ENCODE data around the gene IQCH. TPM values are rescaled to one million over a fixed set of nuclear protein-coding genes. Genes with fewer than 3 reads are reported as not detected.

IQCH gene
- total RNA-seq, 4 donors from 2014 or later, result 0.27 to 4.6 (median 1.1) TPM; not detected in 1

GRCh38 chr15:67341539-67341938 lies 87.0 kb downstream of the IQCH start:
- Histone ChIP-seq H3K4me1 (no peaks in the 10 kb centered on the region), H3K9me3 (peaks cover 0 to 8% (median 0%) of the 10 kb centered on the region in 3 donors), H3K27ac (no peak overlapping the region), H3K27me3 (no peaks in the 10 kb centered on the region), H3K4me3 (no peak overlapping the region), H3K36me3 (no peaks in the 10 kb centered on the region)
- WGBS, 2 donors (ENCODE audit: low coverage in 1 of 2), result 86 to 100% methylated on average over 2 of the region's 2 CpGs
- ATAC-seq, result no peak
- TF ChIP-seq CTCF (IDR thresholded peaks at IDR 0.05) (no peak), POLR2A (IDR thresholded peaks at IDR 0.05) (no peak), POLR2AphosphoS5 (IDR thresholded peaks at IDR 0.05) (no peak), EP300 (IDR thresholded peaks at IDR 0.05) (no peak)

GRCh38 chr15:67343206-67343605 lies 88.6 kb downstream of the IQCH start:
- no peak overlapping the region for H3K4me3 ChIP-seq
- peaks cover 0 to 11% (median 0%) of the 10 kb centered on the region in 3 donors for H3K9me3 ChIP-seq
- no peaks in the 10 kb centered on the region for H3K36me3 ChIP-seq
- TF ChIP-seq EP300 (IDR thresholded peaks at IDR 0.05), result no peak
- no peak for TF ChIP-seq POLR2A (IDR thresholded peaks at IDR 0.05)
- TF ChIP-seq CTCF (IDR thresholded peaks at IDR 0.05), result no peak
- TF ChIP-seq POLR2AphosphoS5 (IDR thresholded peaks at IDR 0.05), result no peak
- no peaks in the 10 kb centered on the region for H3K4me1 ChIP-seq
- no peak overlapping the region for H3K27ac ChIP-seq
- ATAC-seq, result no peak
- H3K27me3 ChIP-seq, result no peaks in the 10 kb centered on the region

GRCh38 chr15:67349634-67350033 lies 95.0 kb downstream of the IQCH start:
- no peak for ATAC-seq
- TF ChIP-seq POLR2A (IDR thresholded peaks at IDR 0.05), result no peak
- TF ChIP-seq EP300 (IDR thresholded peaks at IDR 0.05), result no peak
- no peak for TF ChIP-seq POLR2AphosphoS5 (IDR thresholded peaks at IDR 0.05)
- TF ChIP-seq CTCF (IDR thresholded peaks at IDR 0.05), result no peak
- Histone ChIP-seq H3K4me1 (no peaks in the 10 kb centered on the region), H3K36me3 (no peaks in the 10 kb centered on the region), H3K9me3 (peaks cover 0 to 23% (median 0%) of the 10 kb centered on the region in 3 donors), H3K4me3 (no peak overlapping the region), H3K27ac (no peak overlapping the region), H3K27me3 (no peaks in the 10 kb centered on the region)

GRCh38 chr15:67350042-67350441 lies 95.5 kb downstream of the IQCH start:
- Histone ChIP-seq H3K4me1 (no peaks in the 10 kb centered on the region), H3K4me3 (no peak overlapping the region), H3K36me3 (no peaks in the 10 kb centered on the region), H3K27me3 (no peaks in the 10 kb centered on the region), H3K9me3 (peaks cover 0 to 20% (median 0%) of the 10 kb centered on the region in 3 donors), H3K27ac (no peak overlapping the region)
- 76 to 83% methylated on average over 1 of the region's 1 CpG for WGBS, 2 donors (ENCODE audit: low coverage in 1 of 2)
- no peak for TF ChIP-seq POLR2A (IDR thresholded peaks at IDR 0.05)
- TF ChIP-seq EP300 (IDR thresholded peaks at IDR 0.05), result no peak
- no peak for TF ChIP-seq POLR2AphosphoS5 (IDR thresholded peaks at IDR 0.05)
- TF ChIP-seq CTCF (IDR thresholded peaks at IDR 0.05), result no peak
- ATAC-seq, result no peak

- TF ChIP-seq POLR2AphosphoS5 (IDR thresholded peaks at IDR 0.05), result no peak
- TF ChIP-seq CTCF (IDR thresholded peaks at IDR 0.05), result no peak
- TF ChIP-seq POLR2A (IDR thresholded peaks at IDR 0.05), result no peak
- TF ChIP-seq EP300 (IDR thresholded peaks at IDR 0.05), result no peak
- H3K36me3 ChIP-seq, result no peaks in the 10 kb centered on the region
- H3K4me1 ChIP-seq, result no peaks in the 10 kb centered on the region
- no peak overlapping the region for H3K4me3 ChIP-seq
- ATAC-seq, result no peak
- H3K27me3 ChIP-seq, result no peaks in the 10 kb centered on the region
- WGBS, 2 donors (ENCODE audit: low coverage in 1 of 2), result 87 to 100% methylated on average over 2 to 4 of the region's 5 CpGs
- H3K27ac ChIP-seq, result no peak overlapping the region
- H3K9me3 ChIP-seq, result peaks cover 0 to under 1% (median 0%) of the 10 kb centered on the region in 3 donors
Measured at GRCh38 chr15:67358391-67358790, 103.8 kb downstream of the IQCH start.
